Stimulated activated CD4-positive, alpha-beta T cell treated with anti-CD3 and anti-CD28 coated beads, Interleukin-1b, Interleukin-23, amount 100 ng/mL, for 24 hours (primary cell): ENCODE data around the gene PRKG1.
"Not testable (repeated sequence)": the region's sequence is repeated elsewhere in the genome, so short reads cannot be mapped to it uniquely, and the experiment has no call there.

ENCODE experiments used
- DNase-seq, 4 experiments: peaks; one replicate each; pipeline ENCODE4 v3.0.0-alpha.2; 2020; ENCODE audit warnings: low read depth in 4 of 4, low spot score in 1 of 4

PRKG1 gene

DNA sequence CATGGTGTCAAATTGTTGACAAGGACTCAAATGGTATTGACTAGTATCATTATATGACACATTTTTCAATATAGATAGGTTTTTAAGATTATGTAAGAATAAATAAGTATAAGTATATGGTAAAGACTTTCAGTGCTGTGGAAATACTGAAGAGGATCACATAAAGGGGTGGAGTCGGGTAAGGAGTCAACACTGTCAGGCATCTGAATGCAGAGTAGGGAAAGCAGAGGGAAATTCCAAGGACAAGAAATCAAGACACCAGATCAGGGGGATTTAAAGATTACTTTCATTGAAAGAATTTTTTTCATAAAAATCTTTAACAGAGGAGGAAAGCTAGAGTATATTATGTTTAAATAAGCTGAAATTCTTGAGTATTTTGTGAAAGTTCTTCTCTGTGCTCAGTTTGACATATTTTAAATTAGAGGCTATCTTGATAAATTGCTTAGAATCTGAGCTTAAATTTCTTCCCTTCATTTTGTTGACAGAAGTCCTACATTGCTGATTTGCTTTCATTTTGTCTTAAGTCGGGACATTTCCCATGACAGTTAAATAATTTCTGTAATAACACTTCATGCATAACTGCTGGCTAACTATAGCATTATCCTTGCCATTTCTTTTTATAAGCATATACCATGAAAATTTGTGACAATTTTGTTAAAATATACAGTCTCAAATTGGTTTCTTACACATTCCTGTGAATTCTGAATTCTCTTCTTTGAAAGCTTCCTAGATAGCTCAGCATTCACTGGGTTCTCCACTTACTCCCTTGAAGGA, 244.3 kb downstream of the PRKG1 start:
- DNase-seq: no peak

DNA sequence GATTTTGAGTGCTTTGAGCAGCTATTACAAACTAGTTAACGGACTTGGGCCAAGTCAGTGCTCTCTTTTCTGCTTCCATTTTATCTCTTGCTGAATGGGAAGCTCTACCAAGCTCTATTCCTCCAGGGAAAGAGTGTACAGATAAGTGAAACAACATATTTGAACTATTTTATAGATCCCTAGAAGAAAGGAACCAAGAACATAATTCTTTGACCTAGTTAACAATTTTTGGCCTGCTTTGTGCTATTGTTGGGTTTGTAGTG, 244.8 kb downstream of the PRKG1 start:
- DNase-seq: no peak

GRCh38 chr10:51321300-51321699, 247.0 kb downstream of the PRKG1 start:
- DNase-seq: no peak

- no peak for DNase-seq
These were observed 247.7 kb downstream of the PRKG1 start for GRCh38 chr10:51321980-51322379.

DNA sequence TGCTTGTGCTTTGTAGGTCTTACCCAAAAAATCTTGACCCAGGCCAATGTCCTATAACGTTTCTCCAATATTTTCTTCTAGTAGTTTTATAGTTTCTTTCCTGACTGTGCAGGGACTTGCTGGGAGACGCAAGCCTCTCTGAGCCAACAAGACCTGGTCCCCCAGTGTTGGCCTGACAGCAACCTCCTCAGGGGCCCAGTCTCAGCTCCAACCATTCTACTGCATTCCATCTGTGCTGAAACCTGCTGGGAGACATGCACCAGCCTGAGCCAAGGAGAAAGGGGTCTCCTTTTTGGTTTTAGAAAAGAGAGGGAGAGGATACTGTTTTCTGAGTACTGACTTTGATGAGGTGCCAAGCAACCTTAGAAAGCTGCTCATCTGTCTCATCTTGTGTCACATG, 251.4 kb downstream of the PRKG1 start:
- DNase-seq: no peak

- no peak for DNase-seq
These were observed 251.9 kb downstream of the PRKG1 start for GRCh38 chr10:51326174-51326573.

- no peak for DNase-seq
These were observed 253.1 kb downstream of the PRKG1 start for GRCh38 chr10:51327432-51327831.

- no peak for DNase-seq
These were observed 266.1 kb downstream of the PRKG1 start for GRCh38 chr10:51340366-51340765.

GRCh38 chr10:51340845-51341610, 266.7 kb downstream of the PRKG1 start:
- DNase-seq: no peak

- not testable (repeated sequence) for DNase-seq
These were observed 267.5 kb downstream of the PRKG1 start for GRCh38 chr10:51341745-51342144.

DNA sequence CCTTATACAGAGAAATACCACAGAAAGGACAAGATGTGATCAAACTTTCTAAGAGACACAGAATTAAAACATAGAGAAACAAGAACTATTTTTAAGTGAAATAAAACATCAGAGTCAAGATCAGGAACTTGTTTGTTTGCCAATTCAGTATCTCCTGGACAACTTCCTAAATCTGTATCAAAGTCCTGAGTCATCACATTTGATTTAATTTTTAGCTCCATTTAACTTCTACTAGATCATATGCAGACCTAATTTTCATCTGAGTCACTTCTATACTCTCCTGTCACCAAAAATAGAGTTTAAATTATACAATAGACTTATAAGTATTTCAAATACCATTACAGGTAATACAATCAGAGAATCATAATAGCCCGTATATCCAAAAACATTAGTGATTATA, 268.1 kb downstream of the PRKG1 start:
- DNase-seq: no peak

- no peak for DNase-seq
These were observed 269.1 kb downstream of the PRKG1 start for GRCh38 chr10:51343391-51343790.

DNA sequence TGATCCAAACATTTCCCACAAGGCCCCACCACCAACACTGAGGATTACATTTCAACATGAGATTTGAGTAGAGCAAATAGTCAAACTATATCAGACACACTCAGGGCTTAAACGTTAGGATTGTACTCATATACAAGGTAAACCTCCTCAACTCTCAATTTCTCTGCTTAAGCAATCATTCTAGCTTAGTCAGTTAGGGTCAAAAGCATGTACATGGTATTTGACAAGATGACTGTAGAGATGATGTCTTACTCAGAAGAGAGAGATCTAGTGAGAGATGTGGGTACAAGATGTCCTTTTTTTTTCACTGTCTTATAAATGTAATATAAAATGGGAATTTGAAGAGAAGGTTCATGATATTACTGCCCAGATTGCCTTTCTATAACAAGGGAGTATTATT, 270.1 kb downstream of the PRKG1 start:
- DNase-seq: no peak

DNA sequence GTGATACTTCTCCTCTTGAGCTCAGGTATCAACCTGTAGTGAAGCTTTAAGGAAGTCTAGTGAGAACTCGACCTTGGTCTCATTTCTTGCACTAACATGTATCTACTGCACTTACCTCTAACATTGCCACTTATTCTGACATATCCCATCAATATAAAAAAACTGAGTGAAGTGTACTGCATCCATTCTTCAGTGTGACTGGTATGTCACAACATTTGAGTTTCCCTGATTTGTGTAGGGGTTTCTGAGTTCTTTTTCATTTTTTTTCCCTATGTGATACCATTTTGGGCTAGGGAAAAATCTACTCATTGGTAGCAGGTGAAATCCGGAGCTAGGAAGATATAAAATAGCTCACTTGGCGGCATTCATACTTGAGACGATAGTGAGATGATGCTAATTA, 274.3 kb downstream of the PRKG1 start:
- no peak for DNase-seq

- DNase-seq: no peak
These were observed 282.9 kb downstream of the PRKG1 start for GRCh38 chr10:51357170-51357569.

DNA sequence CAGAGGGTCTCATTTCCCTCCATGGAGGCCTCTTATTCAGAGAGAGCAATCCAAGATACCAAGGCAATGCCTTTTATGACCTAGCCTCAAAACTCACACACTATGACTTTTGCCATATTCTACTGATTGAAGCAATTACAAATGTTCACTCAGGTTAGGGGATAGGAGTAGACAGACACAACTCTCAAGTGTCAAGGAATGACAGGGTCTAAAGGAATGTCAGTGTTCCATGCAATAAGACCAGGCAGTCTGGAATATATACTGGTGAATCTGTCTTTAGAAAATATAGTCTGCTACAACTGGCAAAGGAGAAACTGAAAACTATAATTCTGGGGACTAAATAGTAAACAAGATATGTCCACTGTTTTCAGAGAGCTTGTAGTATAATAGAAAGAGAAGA, 283.9 kb downstream of the PRKG1 start:
- no peak for DNase-seq

DNA sequence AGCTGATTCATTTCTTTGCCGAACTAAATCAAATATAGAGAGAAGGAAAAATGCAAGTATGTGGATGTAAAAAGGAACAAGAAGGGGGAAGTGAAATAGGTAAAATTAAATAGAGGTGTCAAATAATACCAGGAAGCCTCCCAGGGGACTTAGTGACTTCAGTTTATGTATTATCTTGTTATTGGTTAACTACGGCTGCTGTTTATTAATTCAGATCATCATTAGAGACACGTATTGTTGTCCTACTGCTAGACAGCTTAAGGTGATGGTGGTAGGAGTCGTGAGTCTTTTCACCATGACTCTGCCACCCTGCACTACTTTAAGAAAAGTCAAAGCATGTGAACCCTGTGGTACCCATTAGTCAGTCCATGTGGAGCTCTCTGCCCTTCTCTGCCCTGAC, 289.1 kb downstream of the PRKG1 start:
- DNase-seq: no peak

DNA sequence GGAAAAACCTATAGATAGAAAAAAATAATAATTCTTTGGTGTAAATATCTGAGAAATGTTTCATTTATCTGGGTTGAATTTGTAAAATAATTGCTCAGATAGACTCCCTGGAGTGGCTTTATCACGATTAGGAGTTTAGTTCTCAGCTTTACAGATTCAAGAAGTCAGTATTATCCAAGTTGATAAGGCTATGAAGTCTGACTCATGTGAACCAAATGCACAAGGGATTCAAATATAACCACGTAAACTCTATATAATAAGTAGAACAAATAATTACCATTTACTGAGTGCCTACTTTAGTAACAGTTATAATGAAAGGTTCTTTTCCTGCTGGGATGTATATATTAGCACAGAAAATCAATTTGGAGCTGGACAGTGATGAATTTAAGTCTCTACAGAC, 290.4 kb downstream of the PRKG1 start:
- no peak for DNase-seq

- DNase-seq: no peak
These were observed 291.8 kb downstream of the PRKG1 start for GRCh38 chr10:51366044-51366443.

GRCh38 chr10:51367127-51367526, 292.8 kb downstream of the PRKG1 start:
- no peak for DNase-seq

DNA sequence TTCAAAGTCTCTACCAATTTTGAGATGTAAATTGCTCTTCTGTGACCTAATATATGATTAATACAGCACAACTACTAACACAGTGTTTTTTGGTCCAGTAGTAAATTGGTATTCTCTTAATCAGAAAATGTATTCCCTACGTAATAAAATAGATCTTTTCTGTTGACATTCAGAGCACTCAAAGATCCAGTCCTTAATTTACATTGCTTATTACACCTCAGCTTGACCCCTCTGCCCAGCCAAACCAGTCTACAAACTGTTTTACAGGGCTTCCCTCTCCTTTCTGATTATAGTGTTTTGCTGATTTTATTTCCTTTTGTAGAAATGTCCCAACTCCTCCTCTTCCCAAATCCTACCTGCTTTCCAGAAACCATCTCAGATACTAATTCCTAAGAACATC, 293.4 kb downstream of the PRKG1 start:
- no peak for DNase-seq

- no peak for DNase-seq
These were observed 294.7 kb downstream of the PRKG1 start for GRCh38 chr10:51368943-51369342.

DNA sequence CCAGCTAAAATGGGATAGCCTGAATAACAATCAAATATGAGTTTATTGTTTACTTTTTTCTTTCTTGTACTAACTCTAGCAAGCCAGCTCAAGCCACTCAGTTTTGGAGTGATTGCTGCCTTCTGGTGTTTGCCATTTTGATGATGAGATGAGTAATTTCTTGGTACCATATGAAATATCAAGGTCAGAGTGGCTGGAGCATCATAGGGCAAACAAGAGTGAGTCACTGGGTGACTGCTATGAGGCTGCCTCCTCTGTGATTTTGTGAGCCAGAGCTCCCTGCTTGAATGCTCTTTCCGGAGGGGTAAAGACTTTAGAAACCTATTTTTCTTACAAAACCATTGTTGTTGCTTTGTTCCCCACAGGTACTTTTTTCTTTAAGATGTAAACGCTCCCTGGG, 295.6 kb downstream of the PRKG1 start:
- DNase-seq: no peak
